Thyroid gland (tissue), 4 donors: ENCODE measurements around the gene RASD1. TPM values are rescaled to one million over a fixed set of nuclear protein-coding genes. Genes with fewer than 3 reads are reported as not detected.

Experiments
- DNase-seq, 2 donors: peaks; one replicate each; pipeline ENCODE4 v3.0.0-alpha.2; 2019
- H3K27ac ChIP-seq, 3 donors: fragments of 200-600 bp; sonication (generic); 1 replicate in 2 of 3; 2 replicates in 1 of 3; pipeline ENCODE4 v1.5.1; 2016 to 2019; ENCODE audit warnings: mild to moderate bottlenecking in 1 of 3, moderate library complexity in 1 of 3
- H3K27me3 ChIP-seq: fragments of 200-600 bp; sonication (generic); one replicate; pipeline ENCODE4 v1.5.1; 2019
- H3K36me3 ChIP-seq, 2 donors: fragments of 200-600 bp; sonication (generic); one replicate each; pipeline ENCODE4 v1.5.1; 2016 to 2019
- H3K4me1 ChIP-seq, 2 donors: fragments of 200-600 bp; sonication (generic); one replicate each; pipeline ENCODE4 v1.5.1; 2017 to 2019
- H3K4me3 ChIP-seq, 3 donors: fragments of 200-600 bp; sonication (generic); replicated peaks in 1 of 3; 1 replicate in 2 of 3; 2 replicates in 1 of 3; pipeline ENCODE4 v1.5.1; 2016; ENCODE audit warnings: mild to moderate bottlenecking in 1 of 3
- H3K9me3 ChIP-seq: fragments of 200-600 bp; sonication (generic); one replicate; pipeline ENCODE4 v1.5.1; 2017
- POLR2A ChIP-seq, 2 donors: fragments of 450-650 bp; IDR thresholded peaks; one replicate each; pipeline ENCODE4 v1.6.1; 2017; ENCODE audit warnings: antibody characterized with exemption in 2 of 2, mild to moderate bottlenecking in 2 of 2, moderate library complexity in 1 of 2
- WGBS, 2 donors: methylation state at CpG; one replicate each; pipeline ENCODE4 v1.1.5; 2017; 5-methylcytosine and 5-hydroxymethylcytosine counted together
- intact Hi-C: fragments of 100-400 bp; cut with DNase I; formaldehyde crosslinking; loops from one replicate; pipeline ENCODE4 v1.15.1; 2023
- total RNA-seq, 4 donors: library from RNA; depleted of rRNA; stranded (reverse); fragments of >200 nt; gene quantifications; one replicate each; pipeline ENCODE4 v1.2.3, GENCODE V29; 2016
- TF ChIP-seq, protein P1 (sequence below), 6 experiments: fragments of 200-600 bp in 3 of 6; fragments of 450-650 bp in 3 of 6; sonication (generic) in 3 of 6; IDR thresholded peaks; one replicate each; pipeline ENCODE4 v1.5.1; 2016 to 2019; ENCODE audit warnings: antibody characterized with exemption in 6 of 6, mild to moderate bottlenecking in 2 of 6, inconsistent platforms in 1 of 6, moderate library complexity in 1 of 6

RASD1 gene
- total RNA-seq, 4 donors from 2014 or later, result 114 to 149 (median 141) TPM

DNA sequence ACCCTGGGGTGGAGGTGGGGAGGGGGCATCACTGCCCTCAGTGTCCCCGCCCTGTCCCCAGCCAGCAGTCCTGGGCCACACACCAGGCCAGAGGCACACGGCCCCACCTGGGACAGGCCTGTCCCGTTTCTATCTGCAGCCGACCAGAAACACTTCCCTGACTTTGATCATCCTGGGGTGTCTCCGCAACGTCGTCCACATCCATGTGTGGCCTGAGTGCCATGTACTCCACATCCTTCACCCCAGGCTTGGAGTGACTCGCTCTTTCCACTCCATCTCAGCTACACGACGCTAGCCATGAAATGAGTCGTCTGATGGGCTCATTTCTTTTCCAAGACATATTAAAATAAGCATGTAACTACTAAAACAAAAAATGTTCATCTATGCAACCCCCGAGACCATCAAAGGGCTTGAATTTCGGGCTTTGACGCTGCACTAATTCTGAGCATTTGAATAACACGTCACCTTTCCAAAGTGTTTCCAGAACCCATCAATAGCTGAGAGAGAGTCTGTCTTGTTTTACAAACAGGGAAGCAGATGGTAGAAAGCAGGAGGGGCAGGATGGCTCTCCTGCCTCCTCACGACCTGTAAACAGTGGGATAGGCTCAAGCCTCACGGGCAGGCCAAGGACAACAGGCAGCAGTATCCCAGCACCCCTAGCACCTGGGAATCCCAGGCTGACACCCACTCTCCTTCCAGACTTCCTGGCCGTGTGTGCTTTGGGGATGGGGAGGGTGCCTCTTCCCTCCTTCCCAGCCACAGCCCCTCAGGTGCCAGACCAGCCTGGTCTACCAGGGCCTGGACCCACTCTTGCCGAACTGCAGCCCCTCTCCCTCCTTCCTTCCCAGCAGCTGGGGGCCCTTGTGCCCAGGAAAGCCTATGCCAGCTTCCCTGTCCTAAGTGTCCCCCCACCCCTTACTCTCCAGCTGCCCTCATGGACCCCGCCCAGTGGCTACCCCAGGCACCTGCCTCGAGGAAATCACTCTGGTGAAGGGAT, 20.0 kb upstream of the RASD1 start:
- WGBS, 2 donors, result 83 to 86% methylated on average over 20 to 21 of the region's 21 CpGs
- DNase-seq, result no peak
- intact Hi-C loops, result no loop called here
- H3K4me3 ChIP-seq, result no peak overlapping the region
- no peaks in the 10 kb centered on the region for H3K36me3 ChIP-seq
- H3K27me3 ChIP-seq, result no peaks in the 10 kb centered on the region
- TF ChIP-seq, protein P1, sequence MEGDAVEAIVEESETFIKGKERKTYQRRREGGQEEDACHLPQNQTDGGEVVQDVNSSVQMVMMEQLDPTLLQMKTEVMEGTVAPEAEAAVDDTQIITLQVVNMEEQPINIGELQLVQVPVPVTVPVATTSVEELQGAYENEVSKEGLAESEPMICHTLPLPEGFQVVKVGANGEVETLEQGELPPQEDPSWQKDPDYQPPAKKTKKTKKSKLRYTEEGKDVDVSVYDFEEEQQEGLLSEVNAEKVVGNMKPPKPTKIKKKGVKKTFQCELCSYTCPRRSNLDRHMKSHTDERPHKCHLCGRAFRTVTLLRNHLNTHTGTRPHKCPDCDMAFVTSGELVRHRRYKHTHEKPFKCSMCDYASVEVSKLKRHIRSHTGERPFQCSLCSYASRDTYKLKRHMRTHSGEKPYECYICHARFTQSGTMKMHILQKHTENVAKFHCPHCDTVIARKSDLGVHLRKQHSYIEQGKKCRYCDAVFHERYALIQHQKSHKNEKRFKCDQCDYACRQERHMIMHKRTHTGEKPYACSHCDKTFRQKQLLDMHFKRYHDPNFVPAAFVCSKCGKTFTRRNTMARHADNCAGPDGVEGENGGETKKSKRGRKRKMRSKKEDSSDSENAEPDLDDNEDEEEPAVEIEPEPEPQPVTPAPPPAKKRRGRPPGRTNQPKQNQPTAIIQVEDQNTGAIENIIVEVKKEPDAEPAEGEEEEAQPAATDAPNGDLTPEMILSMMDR (IDR thresholded peaks at IDR 0.05), result no peak
- no peak for TF ChIP-seq POLR2A (IDR thresholded peaks at IDR 0.05)
- H3K9me3 ChIP-seq, result no peaks in the 10 kb centered on the region
- no peaks in the 10 kb centered on the region for H3K4me1 ChIP-seq
- no peak overlapping the region for H3K27ac ChIP-seq

DNA sequence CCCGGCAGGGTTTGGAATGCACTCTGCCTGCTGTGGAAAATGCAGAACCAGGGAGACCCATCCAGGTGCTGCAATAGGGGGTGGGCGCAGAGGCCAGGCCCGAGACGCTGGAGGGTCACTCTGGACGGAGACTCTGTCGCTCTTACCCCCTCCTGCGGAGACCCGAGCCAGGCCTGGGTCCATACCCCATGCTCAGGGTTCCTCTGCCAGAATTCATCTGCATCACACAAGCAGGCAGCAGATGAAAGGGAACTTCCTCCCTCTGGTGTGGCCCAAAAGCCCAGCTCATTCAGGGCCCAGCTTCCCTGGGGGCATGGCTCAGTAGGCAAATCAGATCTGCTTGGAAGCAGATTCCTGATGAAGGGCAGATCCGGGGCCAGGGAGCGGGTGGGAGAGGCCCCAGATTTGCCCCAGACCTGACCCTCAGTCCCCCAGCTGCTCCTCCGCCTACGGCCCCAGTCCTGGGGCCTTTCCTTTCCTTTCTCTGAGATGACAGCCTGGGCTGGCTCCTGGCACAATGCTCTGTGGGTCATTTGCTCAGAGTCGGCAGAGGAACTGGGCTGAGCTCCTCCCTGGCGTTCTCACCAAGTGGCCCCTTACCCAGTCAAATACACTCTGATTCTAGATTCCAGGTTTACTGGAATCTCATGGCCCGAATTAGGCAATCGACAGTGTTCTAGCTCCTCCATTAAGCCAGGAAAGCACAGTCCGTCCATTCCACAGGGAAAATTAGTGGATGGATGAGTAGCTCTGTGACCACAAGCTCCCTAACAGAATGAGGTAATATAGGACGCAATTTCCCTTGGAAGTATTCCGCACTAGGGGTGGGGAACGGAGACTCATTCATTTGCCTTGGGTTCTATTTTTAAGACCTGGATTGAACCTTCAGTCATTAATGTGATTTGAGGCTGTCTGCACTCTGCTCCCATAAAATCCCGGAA, 19.1 kb upstream of the RASD1 start:
- Histone ChIP-seq H3K4me1 (no peaks in the 10 kb centered on the region), H3K27ac (no peak overlapping the region), H3K9me3 (no peaks in the 10 kb centered on the region), H3K27me3 (no peaks in the 10 kb centered on the region), H3K4me3 (no peak overlapping the region), H3K36me3 (no peaks in the 10 kb centered on the region)
- TF ChIP-seq, protein P1 (IDR thresholded peaks at IDR 0.05), result no peak
- TF ChIP-seq POLR2A (IDR thresholded peaks at IDR 0.05), result no peak
- no peak for DNase-seq
- intact Hi-C loops, result no loop called here
- WGBS, 2 donors, result 84 to 92% methylated on average over 18 to 21 of the region's 21 CpGs

DNA sequence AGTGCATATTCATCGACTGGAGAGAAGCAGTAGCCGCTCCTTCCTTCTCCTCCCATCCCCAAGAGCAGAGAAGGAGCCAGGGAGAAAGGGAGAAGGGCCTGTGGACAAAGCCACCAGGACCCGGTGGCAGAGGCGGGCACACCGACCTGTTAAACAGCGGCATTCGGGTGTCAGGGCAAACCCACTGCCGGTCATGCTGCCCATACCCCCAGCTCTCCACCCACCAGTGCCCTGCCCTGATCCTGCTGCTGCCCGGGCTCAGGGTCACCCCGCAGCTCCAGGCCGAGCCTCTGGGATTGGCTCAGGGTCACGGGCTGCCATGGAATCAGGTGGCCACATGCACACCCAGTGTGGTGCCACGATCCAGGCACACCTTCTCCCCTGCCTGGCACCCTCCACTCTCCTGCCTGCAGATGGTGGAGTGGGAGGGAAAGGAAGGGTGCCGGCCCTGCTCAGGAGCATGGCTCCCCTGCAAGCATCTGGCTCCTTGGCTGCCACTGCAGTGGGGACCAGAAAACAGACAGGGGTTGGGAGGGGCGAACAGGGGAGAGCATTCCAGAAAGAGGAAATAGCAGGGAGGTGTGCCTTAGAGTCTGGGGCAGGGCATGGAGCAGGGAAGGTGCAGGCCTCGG, 18.3 kb upstream of the RASD1 start:
- TF ChIP-seq, protein P1 (IDR thresholded peaks at IDR 0.05), result no peak
- TF ChIP-seq POLR2A (IDR thresholded peaks at IDR 0.05), result no peak
- Histone ChIP-seq H3K27ac (no peak overlapping the region), H3K9me3 (no peaks in the 10 kb centered on the region), H3K27me3 (no peaks in the 10 kb centered on the region), H3K4me1 (no peaks in the 10 kb centered on the region), H3K36me3 (no peaks in the 10 kb centered on the region), H3K4me3 (no peak overlapping the region)
- intact Hi-C loops, result no loop called here
- 88 to 92% methylated on average over 11 to 15 of the region's 16 CpGs for WGBS, 2 donors
- no peak for DNase-seq

DNA sequence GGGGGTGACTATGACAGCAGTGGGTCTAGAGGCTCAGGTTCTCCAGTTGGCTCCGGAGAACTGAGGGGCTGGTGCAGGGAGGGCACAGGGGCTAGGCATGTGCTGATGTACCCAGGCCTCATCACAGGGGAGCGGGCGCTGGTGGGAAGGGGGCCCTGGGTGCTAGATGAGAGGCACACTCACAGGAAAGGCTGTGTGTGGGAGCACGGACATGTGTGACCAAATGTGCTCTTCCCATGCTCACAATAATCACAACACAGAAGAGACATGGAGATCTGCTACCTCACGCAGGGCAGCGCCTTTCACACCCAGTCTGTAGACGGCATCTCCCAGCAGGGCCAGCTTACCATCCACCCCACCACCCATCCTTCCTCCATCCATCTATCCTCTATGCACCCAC, 17.4 kb upstream of the RASD1 start:
- Histone ChIP-seq H3K4me3 (no peak overlapping the region), H3K9me3 (no peaks in the 10 kb centered on the region), H3K4me1 (no peaks in the 10 kb centered on the region), H3K36me3 (no peaks in the 10 kb centered on the region), H3K27ac (no peak overlapping the region), H3K27me3 (no peaks in the 10 kb centered on the region)
- intact Hi-C loops, result no loop called here
- TF ChIP-seq, protein P1 (IDR thresholded peaks at IDR 0.05), result no peak
- TF ChIP-seq POLR2A (IDR thresholded peaks at IDR 0.05), result no peak
- WGBS, 2 donors, result 94 to 96% methylated on average over 7 of the region's 7 CpGs
- no peak for DNase-seq
